Astrocyte of the spinal cord (primary cell): Measurements from ENCODE around the gene OR5H15.
"Not testable (repeated sequence)": the region's sequence is repeated elsewhere in the genome, so short reads cannot be mapped to it uniquely, and the experiment has no call there.

ENCODE experiments used
- DNase-seq: peaks from one replicate; pipeline ENCODE4 v3.0.0; 2011; ENCODE audit warnings: low read depth, low spot score
- H3K4me3 ChIP-seq: 2 replicates; pipeline ENCODE4 v1.5.1; 2011; ENCODE audit warnings: low read depth, mild to moderate bottlenecking, low read length, moderate library complexity
- CTCF ChIP-seq: IDR thresholded peaks from 2 replicates; pipeline ENCODE4 v1.5.1; 2012; ENCODE audit warnings: low read depth, mild to moderate bottlenecking, low read length, inconsistent platforms
- in situ Hi-C: cut with HindIII; loops from 2 replicates; pipeline ENCODE4 v1.10.0; 2017; ENCODE audit warnings: low sequenced_read_pairs

OR5H15 gene

DNA sequence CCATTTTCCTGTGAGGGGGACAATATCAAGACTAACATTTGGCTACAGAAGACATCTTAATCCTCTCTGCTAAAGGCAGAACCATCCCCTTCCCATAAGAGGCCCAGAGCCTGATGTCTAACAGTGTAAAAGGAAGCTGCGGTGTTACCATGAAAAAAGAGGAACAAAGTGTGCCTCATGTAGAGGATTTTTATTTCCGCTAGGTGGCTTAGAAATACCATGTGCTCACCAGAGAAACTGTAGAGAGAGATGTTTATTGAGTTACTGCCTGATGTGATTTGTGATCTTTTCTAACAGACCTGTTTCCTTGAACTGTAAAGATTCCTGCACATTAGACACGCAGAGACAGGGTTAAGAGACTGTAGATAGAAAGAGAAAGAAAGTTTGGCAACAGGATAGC, 22.0 kb downstream of the OR5H15 start:
- no peak for TF ChIP-seq CTCF
- in situ Hi-C loops: no loop called here
- no peak overlapping the region for H3K4me3 ChIP-seq
- no peak for DNase-seq

DNA sequence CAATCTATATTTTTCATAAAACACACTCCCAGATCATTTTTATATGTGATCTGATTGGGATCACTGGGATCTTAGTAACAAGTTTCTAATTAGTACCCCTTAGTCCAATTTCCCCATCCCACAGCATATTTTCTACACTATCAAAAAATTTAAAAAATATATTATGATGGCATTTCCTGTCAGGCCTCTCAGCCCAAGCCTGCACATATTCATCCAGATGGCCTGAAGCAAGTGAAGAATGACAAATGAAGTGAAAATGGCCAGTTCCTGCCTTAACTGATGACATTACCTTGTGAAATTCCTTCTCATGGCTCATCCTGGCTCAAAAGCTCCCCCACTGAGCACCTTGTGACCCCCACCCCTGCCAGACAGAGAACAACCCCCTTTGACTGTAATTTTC, 24.4 kb downstream of the OR5H15 start:
- in situ Hi-C loops, H3K4me3 ChIP-seq, DNase-seq: not testable (repeated sequence)

- H3K4me3 ChIP-seq, in situ Hi-C loops, DNase-seq: not testable (repeated sequence)
These were observed 29.8 kb downstream of the OR5H15 start for GRCh38 chr3:98196293-98196692.

GRCh38 chr3:98199020-98199419, 32.5 kb downstream of the OR5H15 start:
- no peak for TF ChIP-seq CTCF
- in situ Hi-C loops: no loop called here
- no peak for DNase-seq
- no peak overlapping the region for H3K4me3 ChIP-seq

DNA sequence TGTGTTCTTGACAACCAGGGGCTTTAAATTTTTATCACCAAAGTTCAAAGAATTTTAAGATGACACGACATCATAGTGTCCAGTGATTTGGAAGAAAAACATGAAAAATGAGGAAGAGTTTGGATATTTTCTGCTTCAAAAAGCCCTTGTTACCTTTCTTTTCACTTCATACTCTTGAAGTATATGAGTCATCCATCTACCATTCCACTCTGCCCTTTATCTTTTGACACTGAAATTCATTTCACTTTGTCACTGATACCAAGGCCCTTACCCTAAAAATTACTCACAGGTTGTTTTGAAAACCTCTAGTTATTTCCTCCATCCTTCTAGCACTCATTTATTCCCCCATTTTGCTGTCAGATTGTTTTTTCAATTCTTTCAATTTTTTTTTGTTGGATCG, 42.7 kb downstream of the OR5H15 start:
- TF ChIP-seq CTCF: no peak
- no peak for DNase-seq
- H3K4me3 ChIP-seq: no peak overlapping the region
- in situ Hi-C loops: no loop called here

- no peak for TF ChIP-seq CTCF
- H3K4me3 ChIP-seq: no peak overlapping the region
- DNase-seq: no peak
- in situ Hi-C loops: no loop called here
These were observed 46.8 kb downstream of the OR5H15 start for GRCh38 chr3:98213276-98213675.

- no peak overlapping the region for H3K4me3 ChIP-seq
- DNase-seq: no peak
- TF ChIP-seq CTCF: no peak
- in situ Hi-C loops: no loop called here
These were observed 48.6 kb downstream of the OR5H15 start for GRCh38 chr3:98215051-98215450.
